OCI-LY7 (cell line): ENCODE data around the gene REEP3. TPM values are rescaled to one million over a fixed set of nuclear protein-coding genes. Genes with fewer than 3 reads are reported as not detected.

Experiments
- BruUV-seq: library from RNA; stranded (reverse); fragments of 400-500 nt; replicated peaks from 2 replicates; lab custom pipeline; 2021; lab: Mats Ljungman, UMichigan
- CTCF ChIA-PET: fragments of 300-600 bp; sonication (Branson Sonifier 250); formaldehyde crosslinking; loops from one replicate; lab custom pipeline; 2022; ENCODE audit warnings: antibody characterized with exemption; ENCODE audit not compliant: unreplicated experiment; lab: Charles Lee
- POLR2A ChIA-PET: fragments of 300-600 bp; sonication (Branson Sonifier 250); formaldehyde crosslinking; loops from one replicate; lab custom pipeline; 2022; ENCODE audit warnings: antibody characterized with exemption; lab: Charles Lee
- DNase-seq: peaks from one replicate; pipeline ENCODE4 v3.0.0-alpha.2; 2015; ENCODE audit warnings: low spot score
- H2AFZ ChIP-seq: fragments of 200-600 bp; sonication (generic), shearing (Covaris generic); 2 replicates; pipeline ENCODE4 v1.6.1; 2014; ENCODE audit warnings: mild to moderate bottlenecking, antibody characterized with exemption, low read length, moderate library complexity
- H3K27ac ChIP-seq: fragments of 200-600 bp; sonication (generic); 2 replicates; pipeline ENCODE4 v1.5.1; 2014; ENCODE audit warnings: mixed run types, low read depth, mild to moderate bottlenecking, moderate library complexity, low read length, inconsistent platforms; ENCODE audit not compliant: poor library complexity, severe bottlenecking
- H3K36me3 ChIP-seq: fragments of 200-600 bp; sonication (generic); 2 replicates; pipeline ENCODE4 v1.6.1; 2014; ENCODE audit warnings: mild to moderate bottlenecking, antibody characterized with exemption, low read length, moderate library complexity, mixed read lengths; ENCODE audit not compliant: insufficient read depth
- H3K4me1 ChIP-seq: fragments of 200-600 bp; sonication (generic); 2 replicates; pipeline ENCODE4 v1.5.1; 2014; ENCODE audit warnings: mild to moderate bottlenecking, low read length; ENCODE audit not compliant: insufficient read depth, poor library complexity, severe bottlenecking
- H3K4me2 ChIP-seq: fragments of 200-600 bp; sonication (generic); 2 replicates; pipeline ENCODE4 v1.6.1; 2014; ENCODE audit warnings: mild to moderate bottlenecking, low read length
- H3K4me3 ChIP-seq: fragments of 200-600 bp; sonication (generic); 2 replicates; pipeline ENCODE4 v1.5.1; 2014; ENCODE audit warnings: mild to moderate bottlenecking, low read depth, low read length; ENCODE audit not compliant: poor library complexity, severe bottlenecking
- H3K79me2 ChIP-seq: fragments of 200-600 bp; sonication (generic); 2 replicates; pipeline ENCODE4 v1.6.1; 2016; ENCODE audit warnings: low read depth, mild to moderate bottlenecking, low read length, moderate library complexity, mixed read lengths; ENCODE audit not compliant: insufficient read depth
- H3K9me2 ChIP-seq: fragments of 200-600 bp; sonication (generic); 2 replicates; pipeline ENCODE4 v1.6.1; 2016; ENCODE audit warnings: mild to moderate bottlenecking, low read length, mixed read lengths; ENCODE audit not compliant: insufficient read depth
- H3K9me3 ChIP-seq: fragments of 200-600 bp; sonication (generic); 2 replicates; pipeline ENCODE4 v1.6.1; 2014; ENCODE audit warnings: mild to moderate bottlenecking, mixed run types, low read length, mixed read lengths
- H4K20me1 ChIP-seq: fragments of 200-600 bp; sonication (generic); 2 replicates; pipeline ENCODE4 v1.6.1; 2014; ENCODE audit warnings: mild to moderate bottlenecking, antibody characterized with exemption, low read length, moderate library complexity, mixed read lengths; ENCODE audit not compliant: insufficient read depth
- CTCF ChIP-seq: fragments of 200-600 bp; sonication (generic); conservative IDR thresholded peaks from 2 replicates; pipeline ENCODE4 v1.5.1; 2014; ENCODE audit warnings: mild to moderate bottlenecking, antibody characterized with exemption, low read length, moderate library complexity, mixed read lengths
- EZH2phosphoT487 ChIP-seq: fragments of 200-600 bp; sonication (generic); IDR thresholded peaks from 2 replicates; pipeline ENCODE4 v1.6.1; 2018; ENCODE audit warnings: low read depth, borderline replicate concordance, mild to moderate bottlenecking, mixed run types, antibody characterized with exemption, low read length, moderate library complexity, mixed read lengths
- intact Hi-C: fragments of 100-400 bp; cut with micrococcal nuclease; formaldehyde crosslinking; loops from one replicate; pipeline ENCODE4 v1.10.0; 2022; ENCODE audit not compliant: unreplicated experiment
- total RNA-seq, 2 experiments: library from RNA; depleted of rRNA in 1 of 2; stranded (reverse); fragments of >200 nt in 1 of 2; shearing (Covaris generic) in 1 of 2; gene quantifications; 2 replicates each; pipeline ENCODE4 v1.2.3, GENCODE V29; 2014 to 2022

REEP3 gene
- total RNA-seq, 2 experiments from 2014 or later: 3.6 to 11.0 TPM

GRCh38 chr10:63593576-63593975 is 72.4 kb downstream of the REEP3 start:
- no peak overlapping the region for H3K4me2 ChIP-seq
- H3K36me3 ChIP-seq: no peaks in the 10 kb centered on the region
- intact Hi-C loops: no loop called here
- H2AFZ ChIP-seq: no peak overlapping the region
- H3K27ac ChIP-seq: no peak overlapping the region
- H3K9me3 ChIP-seq: no peaks in the 10 kb centered on the region
- no peaks in the 10 kb centered on the region for H3K9me2 ChIP-seq
- no TSS peak for BruUV-seq
- no peaks in the 10 kb centered on the region for H3K4me1 ChIP-seq
- no peak overlapping the region for H3K4me3 ChIP-seq
- DNase-seq: no peak
- no peaks in the 10 kb centered on the region for H3K79me2 ChIP-seq
- CTCF ChIA-PET: no interaction called here
- POLR2A ChIA-PET: no interaction called here
- TF ChIP-seq EZH2phosphoT487 (no peak), CTCF (no peak)
- H4K20me1 ChIP-seq: no peaks in the 10 kb centered on the region

- ChIA-PET POLR2A (interaction anchor here (0.5 to 0.7 kb wide), 2 partner anchors 14 to 22 kb away, joined by 3 read pairs; no protein-coding TSS in a partner anchor), CTCF (no interaction called here)
- Histone ChIP-seq H3K4me2 (no peak overlapping the region), H2AFZ (no peak overlapping the region), H3K4me1 (no peaks in the 10 kb centered on the region), H3K9me2 (peaks cover 5% of the 10 kb centered on the region; the same call in 1 of the 2 replicates), H3K4me3 (no peak overlapping the region), H3K36me3 (no peaks in the 10 kb centered on the region), H3K27ac (no peak overlapping the region), H3K9me3 (no peaks in the 10 kb centered on the region), H4K20me1 (no peaks in the 10 kb centered on the region), H3K79me2 (no peaks in the 10 kb centered on the region)
- intact Hi-C loops: no loop called here
- TF ChIP-seq EZH2phosphoT487 (no peak), CTCF (no peak)
- no peak for DNase-seq
- no TSS peak for BruUV-seq
Observed at GRCh38 chr10:63595072-63595471, 73.9 kb downstream of the REEP3 start.

GRCh38 chr10:63596924-63597323 is 75.7 kb downstream of the REEP3 start:
- no peak for DNase-seq
- Histone ChIP-seq H3K36me3 (no peaks in the 10 kb centered on the region), H3K4me2 (no peak overlapping the region), H4K20me1 (no peaks in the 10 kb centered on the region), H3K27ac (no peak overlapping the region), H2AFZ (no peak overlapping the region), H3K79me2 (no peaks in the 10 kb centered on the region), H3K9me2 (peaks cover 5% of the 10 kb centered on the region; the same call in 1 of the 2 replicates), H3K4me1 (no peaks in the 10 kb centered on the region), H3K9me3 (no peaks in the 10 kb centered on the region), H3K4me3 (no peak overlapping the region)
- TF ChIP-seq EZH2phosphoT487: no peak
- no peak for TF ChIP-seq CTCF
- ChIA-PET POLR2A (interaction anchor here (0.7 kb wide), 1 partner anchor 124 kb away, joined by 3 read pairs; no protein-coding TSS in a partner anchor), CTCF (interaction anchor here (0.8 kb wide), 1 partner anchor 127 kb away, joined by 3 read pairs; no protein-coding TSS in a partner anchor)
- no TSS peak for BruUV-seq
- intact Hi-C loops: no loop called here
